ENCODE data around the gene KLHL29.

The KLHL29 gene

DNA sequence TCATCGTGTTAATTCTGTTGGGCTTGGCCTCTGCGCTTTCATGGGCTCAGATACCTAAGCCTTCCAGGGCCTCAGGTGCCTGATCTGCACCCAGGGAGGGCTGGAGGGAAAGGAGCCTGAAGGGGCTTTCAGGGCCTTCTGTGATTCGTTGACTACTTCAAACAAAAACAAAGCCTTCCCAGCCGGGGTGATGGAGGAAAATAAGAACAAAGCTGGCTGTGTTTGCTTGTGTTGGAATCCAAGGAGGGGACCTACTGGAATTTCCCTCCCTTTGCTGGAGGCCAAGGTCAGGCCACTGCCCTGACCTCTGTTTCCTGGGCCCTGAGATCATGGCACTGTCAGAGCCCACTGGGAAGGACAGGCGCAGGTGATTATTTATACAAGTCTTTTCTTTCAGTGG is 135.3 kb downstream of the KLHL29 start:
- DNase-seq: no peak

DNA sequence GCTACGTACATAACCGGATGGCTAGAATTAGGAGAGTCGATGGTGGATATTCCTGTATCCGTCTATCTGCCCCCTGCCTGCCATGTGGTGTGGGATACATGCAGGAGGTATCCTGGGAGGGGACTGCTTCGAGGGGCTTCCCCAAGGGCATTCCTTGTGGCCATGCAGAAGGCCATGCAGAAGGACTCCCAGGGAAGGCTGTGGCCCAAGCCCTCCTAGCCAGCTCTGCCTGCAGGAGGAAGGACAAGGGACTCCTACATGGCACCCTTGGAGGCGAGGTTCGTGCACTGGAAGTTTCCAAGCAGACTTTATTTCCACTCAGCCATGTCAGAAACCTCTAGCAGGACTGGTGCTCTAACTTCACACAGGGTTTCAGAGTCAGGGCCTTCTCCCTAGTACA is 136.1 kb downstream of the KLHL29 start:
- no peak for DNase-seq

DNA sequence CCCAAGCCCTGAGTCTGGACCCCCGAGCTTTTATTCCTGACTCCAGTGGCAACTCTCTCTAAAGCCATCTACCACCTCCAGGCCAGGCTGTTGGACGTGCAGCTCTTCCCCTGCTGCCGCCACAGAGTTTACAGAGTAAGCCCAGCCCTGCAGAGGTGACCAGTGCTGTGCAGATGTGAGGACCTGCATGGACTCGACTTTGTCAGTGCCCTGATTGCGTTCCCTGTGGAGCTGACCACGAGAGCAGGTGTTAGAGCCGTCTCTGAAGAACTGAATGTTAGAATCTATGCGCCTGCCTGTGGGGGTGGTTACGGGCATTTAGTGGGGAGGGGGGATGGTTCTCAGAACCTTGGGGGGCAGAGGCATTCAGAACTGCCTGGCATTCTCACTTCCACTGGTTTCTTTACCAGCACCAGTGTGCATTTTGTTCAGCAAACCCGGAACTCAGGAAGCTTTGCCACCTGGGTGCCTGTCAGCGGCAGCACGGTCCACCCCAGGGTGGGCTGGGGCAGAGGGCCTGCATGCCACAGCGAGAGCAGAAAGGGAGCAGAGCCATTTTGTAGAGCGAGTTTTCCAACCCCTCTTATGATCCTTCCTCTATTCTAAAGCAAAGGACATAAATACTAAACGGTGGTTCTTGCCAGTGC is 137.9 kb downstream of the KLHL29 start:
- DNase-seq: no peak

DNA sequence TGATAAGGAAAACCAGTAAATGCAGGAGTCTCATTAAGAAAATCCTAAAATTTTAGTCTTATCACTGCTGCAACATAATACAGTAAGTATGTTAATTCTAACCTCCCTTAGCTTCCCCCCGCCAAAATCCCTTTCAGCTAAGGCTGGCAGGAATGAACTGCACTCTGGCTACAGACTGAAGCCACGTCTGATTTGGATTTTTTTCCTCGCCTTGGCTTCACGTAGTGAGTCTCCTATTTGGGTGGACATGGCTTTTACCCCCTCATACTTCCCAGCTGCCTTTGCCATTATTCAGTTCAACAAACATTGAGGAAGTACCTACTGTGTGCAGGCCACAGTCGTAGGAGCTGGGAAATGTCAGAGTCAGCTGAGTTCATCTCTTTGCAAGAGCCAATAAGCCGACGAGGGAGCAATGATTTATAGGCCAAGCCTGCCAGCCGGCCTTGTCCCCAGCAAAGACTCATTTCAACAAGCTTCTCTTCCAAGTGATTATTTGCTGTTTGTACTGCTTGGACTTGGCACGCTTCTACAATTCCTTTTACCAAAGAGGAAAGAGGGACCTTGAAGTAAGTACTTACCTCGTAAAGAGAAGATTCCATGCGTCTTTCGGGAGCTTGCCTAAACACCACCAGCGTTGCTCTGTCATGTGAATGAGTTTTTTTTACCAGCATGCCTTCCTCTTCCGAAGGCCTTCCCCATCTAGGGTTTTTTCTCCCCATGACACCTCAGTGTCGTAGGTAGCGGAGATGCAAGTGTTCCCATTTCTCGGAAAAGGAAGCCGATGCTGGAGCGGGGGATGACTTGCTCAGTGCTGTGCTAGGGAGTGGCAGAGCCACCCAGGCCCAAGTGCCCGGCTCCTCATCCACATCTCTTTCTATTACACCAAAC is 138.6 kb downstream of the KLHL29 start:
- DNase-seq: no peak

DNA sequence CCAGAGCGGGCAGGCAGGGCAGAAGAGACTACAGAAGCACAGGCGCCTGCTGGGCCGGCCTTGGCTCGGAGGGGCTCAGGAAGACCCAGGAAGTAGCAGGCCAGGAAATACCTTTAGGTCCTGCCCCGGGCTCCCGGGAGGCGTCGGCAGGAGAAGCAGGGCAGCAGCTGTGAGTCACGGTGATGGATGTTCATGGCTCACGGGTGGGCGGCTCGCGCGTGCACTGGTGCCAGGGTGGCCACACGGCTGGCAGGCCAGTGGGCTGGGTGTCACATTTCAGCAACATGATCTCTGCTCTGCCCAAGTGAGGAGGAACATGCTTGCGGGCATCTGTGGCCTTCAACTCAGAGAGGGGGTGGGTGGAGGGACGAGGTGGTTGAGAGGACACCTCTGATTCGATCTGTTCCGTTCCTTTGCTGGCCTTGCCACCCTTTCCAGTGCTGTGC is 139.3 kb downstream of the KLHL29 start:
- no peak for DNase-seq

DNA sequence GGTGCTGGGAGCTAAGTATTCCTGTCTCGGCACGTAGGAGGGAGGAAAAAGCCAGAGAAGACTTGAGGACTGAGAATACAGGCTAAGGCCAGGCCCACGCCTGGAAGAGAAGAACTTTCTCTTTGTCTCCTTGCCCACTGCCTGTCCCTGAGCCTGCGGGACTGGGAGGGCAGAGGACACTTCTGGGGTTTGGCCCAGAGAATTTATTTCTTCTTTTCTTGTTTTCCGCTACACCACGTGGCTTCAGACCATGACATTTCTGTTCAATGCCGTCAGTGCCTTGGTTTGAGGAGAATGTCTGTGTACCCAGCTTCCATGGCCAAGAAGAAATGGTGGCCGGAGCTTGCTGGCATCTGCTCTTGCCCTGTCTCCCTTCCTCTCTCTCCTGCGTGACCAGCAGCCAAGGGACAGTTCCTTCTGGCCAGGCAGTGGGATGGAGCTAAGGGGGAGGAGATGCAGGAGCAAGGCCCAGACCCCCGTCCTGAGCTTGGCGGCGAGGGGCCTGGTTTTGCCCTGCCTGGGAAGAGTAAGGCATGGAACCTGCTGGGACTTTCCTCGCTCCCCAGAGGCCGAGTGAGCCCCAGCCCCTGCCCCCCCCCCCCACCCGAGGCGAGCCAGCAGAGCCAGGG is 140.3 kb downstream of the KLHL29 start:
- no peak for DNase-seq

DNA sequence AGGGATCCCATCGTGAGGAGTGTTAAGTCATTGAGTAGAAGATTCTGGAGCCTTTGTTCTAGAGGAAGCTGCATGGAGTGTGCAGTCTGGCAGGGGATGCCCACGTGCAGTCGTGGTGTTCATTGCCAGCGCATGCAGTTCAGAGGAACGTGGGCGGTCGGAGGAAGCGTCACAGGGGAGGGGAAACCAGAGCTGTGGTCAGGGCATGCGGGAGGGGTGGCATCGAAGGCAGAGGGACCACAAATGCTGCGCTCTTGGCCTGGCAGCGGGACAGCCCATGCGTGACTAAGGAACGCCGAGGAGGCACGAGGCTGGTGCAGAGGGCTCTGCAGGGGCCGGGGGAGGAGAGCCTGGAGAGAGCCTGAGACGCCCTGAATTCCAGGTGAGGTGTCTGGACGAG is 141.1 kb downstream of the KLHL29 start:
- no peak for DNase-seq

DNA sequence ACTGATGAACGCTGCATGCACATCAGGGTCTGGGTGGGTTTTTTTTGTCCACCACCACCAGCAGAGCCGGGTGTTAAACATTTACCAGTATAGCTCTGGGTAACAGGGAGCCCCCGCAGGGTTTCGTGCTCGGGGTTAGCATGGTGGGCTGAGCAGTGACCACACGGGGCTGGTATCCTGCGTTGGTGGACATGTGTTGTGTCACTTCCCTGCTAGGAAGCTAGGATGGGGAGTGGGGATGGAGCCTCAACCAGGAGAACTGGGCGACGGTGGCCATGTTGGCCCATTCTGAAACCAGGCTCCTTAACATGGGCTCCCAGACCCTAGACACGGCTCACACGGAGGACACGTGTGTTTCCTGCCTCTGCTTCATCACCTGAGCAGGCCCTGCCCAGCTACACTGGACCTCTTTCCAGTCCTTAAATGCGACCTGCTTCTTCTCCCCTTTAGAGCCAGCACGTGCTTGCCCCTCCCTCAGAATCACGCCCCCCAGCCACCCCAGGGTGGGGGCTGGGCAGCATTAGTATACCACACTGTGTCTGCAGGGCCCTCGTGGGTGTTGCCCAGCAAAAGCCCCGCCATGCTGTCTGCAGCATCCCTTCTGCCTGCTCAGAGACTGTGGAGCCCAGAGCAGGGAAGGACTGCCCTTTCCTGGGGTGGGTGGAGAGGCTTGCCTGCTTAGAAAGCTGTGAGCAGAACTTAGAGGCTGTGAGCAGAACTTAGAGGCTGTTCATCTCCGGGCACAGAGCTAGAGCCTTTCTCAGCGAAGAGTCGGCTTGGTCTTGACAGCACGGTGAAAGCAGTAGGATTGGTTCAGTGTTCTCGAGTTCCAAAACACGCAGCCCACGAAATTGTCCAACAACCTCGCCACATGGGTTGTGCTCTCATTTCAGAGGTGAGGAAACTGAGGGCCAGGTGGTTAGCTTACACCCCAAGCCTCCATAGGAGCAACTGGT is 142.1 kb downstream of the KLHL29 start:
- DNase-seq: no peak

DNA sequence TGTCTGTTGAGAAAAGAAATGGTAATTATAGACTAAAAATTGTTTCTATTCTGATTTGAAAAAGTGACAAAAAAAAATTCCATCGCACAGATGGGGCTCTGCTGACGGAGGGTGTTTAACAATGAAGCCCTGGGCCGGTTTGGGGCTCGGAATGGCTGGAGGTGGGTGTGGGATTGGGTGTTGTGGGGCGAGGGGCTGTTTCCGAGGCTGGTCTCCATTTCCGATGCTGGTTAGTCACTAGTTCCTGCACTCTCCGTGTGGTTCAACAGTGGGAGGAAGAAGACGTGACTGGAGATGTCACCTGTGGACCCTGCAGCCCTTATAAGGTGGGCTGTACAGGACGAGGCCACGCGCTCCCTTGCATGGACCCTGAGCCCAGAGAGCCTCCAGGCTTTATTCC is 143.2 kb downstream of the KLHL29 start:
- DNase-seq: no peak

DNA sequence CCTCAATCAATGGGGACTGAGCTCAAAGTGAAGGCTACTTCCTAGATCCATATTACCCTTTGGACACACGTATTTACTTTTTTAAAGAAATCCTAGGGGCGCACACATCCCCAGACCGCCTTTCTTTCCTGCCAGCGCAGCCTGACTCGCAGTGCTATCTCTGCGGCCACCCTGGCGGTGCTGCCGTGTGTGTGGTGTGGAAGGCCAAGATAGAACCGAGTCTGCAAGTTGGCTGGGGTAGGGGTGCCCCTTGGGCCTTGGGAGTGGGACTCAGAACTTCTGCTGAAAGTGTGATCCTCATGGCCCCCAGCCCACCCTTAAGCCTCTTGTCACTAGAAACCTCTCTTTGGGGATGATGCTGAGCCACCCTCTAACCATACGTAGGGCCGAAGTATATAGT is 143.7 kb downstream of the KLHL29 start:
- no peak for DNase-seq

DNA sequence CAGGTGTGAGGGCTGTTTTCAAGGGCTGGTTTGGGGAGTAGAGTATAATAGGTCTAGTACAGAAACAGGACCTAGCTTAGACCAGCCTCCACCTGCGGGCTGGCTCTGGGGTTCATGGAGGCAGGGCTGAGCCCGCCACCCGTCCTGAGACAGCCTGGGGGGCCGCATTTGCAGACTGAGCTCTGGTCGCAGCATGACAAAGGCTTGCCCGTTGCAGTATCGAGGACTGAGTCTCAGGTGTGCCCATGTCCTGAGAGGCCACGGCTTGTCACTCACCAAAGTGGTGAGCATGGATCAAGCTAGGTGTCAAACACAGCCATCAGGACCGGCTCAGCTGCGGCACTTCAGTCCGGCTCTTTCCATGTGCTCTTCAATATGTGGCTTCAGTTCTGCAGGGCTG is 144.7 kb downstream of the KLHL29 start:
- DNase-seq: no peak

DNA sequence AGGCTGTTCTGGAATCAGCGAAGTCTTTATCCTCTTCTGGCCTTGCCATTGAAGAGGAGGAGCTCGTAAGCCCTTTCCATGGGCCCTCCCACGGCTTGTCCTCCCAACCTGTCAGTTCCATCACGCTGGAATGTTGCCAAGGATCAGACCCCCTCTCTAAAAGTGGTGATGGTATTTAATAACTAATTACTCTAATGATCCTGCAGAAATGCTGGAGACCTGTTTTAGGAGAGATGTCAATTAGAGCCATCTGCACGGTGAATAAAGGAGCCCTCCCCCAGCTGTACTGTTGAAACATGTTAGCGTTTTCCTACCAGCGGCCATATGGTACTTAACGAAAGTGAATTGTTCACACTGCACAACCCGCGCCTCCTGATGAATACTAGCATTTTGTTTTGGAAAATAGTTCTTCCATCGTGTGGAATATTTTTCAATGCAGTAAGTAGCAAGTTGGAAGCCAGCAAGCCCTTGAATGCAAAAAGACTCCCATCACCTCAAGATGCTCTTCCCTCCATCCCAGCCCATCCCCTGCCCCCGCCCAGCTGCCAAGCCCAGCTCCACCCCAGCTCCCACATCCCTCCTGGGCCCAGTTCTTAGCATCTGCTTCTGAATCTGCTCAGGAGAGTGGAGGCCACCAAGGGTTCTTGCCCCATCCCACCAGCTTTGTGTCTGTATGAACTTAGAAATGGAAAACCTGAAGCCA is 145.4 kb downstream of the KLHL29 start:
- no peak for DNase-seq

DNA sequence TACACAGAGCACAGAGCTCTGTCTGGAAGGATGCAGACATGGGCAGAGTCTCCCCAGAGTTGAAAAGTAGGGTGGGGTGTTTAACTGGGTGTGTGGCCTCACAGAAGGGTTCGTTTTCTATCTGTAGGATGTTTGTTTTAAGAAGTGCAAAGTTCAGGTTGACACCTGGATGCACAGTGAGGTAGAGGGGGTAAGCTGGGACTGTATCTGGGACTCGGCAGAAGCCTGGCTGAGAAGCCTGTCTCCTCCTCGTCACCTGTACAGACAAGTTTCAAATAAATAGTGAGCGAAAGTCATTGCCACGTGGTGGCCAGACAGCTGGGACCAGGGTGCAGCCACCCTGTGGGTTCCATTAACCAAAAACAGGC is 145.9 kb downstream of the KLHL29 start:
- no peak for DNase-seq

DNA sequence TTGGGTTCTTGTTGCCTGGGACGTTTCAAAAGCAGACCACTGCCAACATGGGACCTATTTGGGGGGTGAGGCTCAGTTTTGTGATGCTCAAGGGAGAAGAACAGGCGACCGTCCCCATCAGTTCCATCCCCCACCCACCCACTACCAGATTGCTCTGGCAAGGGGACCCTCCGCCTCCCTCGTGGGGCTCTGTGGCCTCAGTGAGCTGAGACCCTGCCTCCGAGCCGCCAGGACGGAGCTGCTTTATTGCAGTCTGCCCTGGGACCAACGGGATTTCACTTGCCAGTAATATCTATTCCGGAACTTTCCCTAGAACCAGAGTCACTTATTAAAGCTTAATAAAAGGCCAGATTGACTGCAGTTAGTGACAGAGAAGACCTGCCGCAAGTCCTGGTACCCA is 146.3 kb downstream of the KLHL29 start:
- no peak for DNase-seq

DNA sequence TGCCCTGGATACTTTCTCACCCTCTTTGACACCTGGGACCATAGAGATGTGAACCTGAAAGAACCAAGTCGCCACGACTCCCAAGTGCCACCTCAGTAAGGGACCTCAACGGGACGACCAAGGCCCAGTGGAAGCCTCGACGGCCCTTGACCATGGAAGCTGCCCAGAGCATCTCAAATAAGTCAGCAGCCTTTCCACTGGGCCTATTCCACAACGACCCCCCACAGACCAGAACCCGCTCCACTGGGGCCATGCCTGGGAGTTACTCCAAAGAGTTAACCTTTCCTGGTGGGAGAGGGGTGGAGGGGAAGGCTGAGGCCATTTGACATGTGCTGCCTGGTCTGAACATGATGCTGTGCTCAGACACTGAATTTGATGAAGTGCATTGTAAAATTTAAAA is 146.9 kb downstream of the KLHL29 start:
- no peak for DNase-seq

DNA sequence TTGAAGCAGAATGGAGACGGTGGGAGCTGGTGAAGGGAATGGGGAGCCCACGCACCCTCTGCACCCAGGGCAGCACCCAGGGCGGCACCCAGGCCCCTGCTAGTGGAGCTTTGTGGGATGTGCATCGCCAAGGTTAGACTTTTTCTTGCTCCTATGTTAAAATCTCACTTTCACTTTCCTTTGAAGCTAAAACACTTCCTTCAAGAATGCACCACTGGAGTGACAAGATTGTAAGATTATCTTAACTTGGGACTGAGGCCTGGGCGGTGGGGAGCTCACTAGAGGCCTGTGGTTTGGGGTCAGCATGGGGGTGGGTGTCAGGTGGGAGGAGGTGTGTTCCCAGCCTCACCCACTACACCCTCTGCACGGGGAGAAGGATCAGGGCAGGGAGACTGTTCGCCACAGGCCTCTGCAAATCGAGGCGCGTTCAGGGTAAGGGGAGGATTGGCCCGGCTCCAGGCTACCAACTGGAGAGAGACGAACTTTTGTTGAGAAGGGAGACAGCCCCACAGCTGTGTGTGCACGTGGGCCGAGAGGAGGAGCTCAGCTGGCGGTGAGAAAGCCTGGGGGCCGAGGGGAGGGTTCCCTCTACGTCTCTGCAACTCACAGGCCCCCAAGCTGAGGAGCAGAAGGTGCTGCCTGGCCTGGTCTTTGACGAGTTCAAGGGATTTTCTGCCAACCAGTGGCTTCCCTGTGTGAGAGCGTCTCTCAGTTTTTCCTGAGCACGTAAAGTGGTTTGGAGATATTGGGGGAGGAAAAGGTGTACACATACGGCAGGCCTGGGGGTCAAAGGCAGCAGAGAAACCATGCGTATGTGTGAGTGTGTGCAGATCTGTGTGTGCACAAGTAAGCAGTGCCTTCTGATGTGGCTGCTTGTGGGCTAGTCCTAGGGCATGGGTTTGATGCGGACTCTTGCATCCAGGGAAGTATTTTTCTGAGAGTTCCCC is 147.7 kb downstream of the KLHL29 start:
- DNase-seq: peak; percentile 47

DNA sequence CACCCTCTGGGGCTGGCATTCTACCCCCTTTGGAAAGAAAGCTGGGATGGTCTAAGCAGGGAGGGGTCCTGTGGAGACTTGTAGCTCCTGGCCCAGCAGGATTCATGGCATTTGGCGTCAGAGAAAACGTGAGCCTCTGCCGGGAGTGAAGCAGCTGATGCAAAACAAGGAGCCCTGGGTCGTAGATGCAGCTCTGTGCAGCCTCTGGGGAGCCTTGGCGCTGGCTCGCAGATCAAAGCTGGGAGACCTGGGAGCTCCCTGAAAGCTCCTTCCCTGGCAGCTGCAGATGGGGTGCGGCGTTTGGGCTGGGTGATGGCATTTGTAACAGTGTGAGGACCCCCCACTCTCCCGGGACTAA is 148.3 kb downstream of the KLHL29 start:
- DNase-seq: no peak

DNA sequence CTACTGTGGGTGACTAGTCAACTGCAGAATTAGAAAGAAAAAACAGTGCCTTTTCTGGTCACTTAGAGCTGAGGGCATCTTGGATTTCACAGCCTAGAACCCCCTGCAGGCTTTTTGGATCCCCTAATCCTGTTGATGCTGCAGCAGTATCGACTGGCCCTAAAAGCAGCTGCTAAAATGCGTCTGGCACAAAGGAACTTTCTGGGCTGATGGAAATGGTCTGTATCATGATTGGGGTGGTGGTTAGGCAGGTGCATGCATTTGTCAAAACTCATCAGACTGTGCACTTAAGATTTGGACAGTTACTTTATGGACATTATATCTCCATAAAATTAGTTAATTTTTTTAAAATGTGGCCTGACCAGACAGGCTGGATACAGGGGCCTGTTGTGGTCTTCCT is 149.8 kb downstream of the KLHL29 start:
- DNase-seq: no peak

DNA sequence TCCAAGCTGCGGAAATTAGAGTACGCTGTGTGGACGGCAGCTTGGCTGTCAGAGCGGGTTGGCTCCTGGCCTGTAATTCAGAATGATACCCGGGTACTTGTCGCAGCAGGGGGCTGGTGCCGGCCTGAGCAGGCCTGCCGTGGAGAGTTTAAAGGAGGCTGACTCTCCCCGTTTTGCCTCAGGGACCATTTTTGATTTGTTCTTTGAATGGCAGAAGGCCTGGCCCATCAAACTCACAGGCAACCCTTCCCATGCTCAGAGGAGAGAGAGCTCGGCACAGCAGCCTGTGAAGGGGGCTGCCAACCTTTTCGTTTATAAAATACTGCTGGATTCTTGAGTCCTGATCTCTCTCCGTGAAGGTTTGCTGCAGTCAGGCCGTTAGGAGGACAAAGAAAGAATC is 151.3 kb downstream of the KLHL29 start:
- no peak for DNase-seq

DNA sequence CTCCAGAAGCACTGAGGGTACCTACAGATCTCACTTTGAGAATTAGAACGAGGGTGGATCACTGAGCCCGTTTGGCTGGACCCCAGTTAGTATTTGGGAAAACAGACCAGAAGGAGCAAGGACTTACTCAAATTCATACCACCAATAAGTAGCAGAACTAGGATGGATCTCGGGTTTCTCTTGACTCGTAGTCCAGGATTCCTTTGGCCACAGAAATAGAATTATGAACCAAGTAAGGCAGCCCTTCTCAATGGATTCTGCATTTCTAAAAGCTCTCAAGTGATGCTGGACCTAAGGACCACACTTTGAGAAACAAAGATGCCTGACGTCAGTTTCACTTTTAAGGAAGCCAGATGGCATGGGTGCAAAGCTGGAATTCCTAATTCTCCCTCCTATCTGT is 153.0 kb downstream of the KLHL29 start:
- DNase-seq: no peak

DNA sequence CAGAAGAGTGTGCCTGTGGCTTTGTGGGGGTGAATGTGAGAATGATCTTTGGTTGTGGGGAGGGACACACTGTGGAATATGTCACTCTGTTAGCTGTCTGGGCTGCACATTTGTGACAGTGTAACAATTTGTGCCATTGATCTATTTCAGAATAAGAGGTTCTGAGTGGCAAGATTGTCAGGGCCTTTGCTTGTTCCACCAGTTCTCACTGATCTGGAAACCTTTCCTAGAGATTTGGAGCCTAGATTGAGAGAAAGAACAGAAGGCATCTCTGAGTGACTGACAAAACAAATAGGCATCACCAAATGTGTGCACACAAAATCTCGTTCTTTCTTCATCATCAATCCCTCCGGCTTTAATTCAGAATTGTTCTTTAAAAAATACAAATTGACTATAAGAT is 153.6 kb downstream of the KLHL29 start:
- DNase-seq: no peak

Data from activated T-cell treated with anti-CD3 and anti-CD28 coated beads, Interleukin-2, amount 50 U/mL, for 1 hour (primary cell).